Measurements from ENCODE around the gene FBXL20. TPM values are rescaled to one million over a fixed set of nuclear protein-coding genes. Genes with fewer than 3 reads are reported as not detected.

Gene FBXL20
- total and polyA plus RNA-seq, 2 of the 8 experiments (the other 6 are each of a cell fraction or from before 2014, with no cell fraction given): 5.5 to 11.0 TPM

- POLR2A ChIA-PET (ENCODE audit: partially characterized antibody): interaction anchor here (0.6 to 3.9 kb wide), 13 partner anchors 8 to 71 kb away, joined by 3 to 29 read pairs (median 5); partner anchors contain the start of genes CACNB1 and RPL19
- Histone ChIP-seq H3K36me3 (ENCODE audit: control insufficient read depth in 2 of 4, insufficient read depth in 4 of 4, low read length in 3 of 4) (no peaks in the 10 kb centered on the region), H3K23me2 (ENCODE audit: low read depth, low read length) (peaks cover 4% of the 10 kb centered on the region; the same call in 1 of the 2 replicates), H4K8ac (ENCODE audit: extremely low read depth, insufficient read depth, low read length) (peak overlapping the region; percentile 45; the same call in 1 of the 2 replicates), H4K91ac (replicated peaks; ENCODE audit: insufficient read length, low read length) (no peak overlapping the region), H3K23ac (ENCODE audit: insufficient read length) (no peak overlapping the region), H3K9me3 (ENCODE audit: insufficient read depth in 2 of 2, low read depth in 1 of 2, low read length in 1 of 2) (no peaks in the 10 kb centered on the region), H3K4me3 (ENCODE audit: extremely low read depth in 1 of 4, insufficient read depth in 2 of 4, low read depth in 3 of 4, low read length in 4 of 4) (no peak overlapping the region), H3K4me1 (replicated peaks in 1 of 4; ENCODE audit: control insufficient read depth in 3 of 4, insufficient read depth in 4 of 4, low read length in 3 of 4) (peaks cover 0 to 14% (median 10%) of the 10 kb centered on the region in 4 experiments; a peak in 6 of 7 replicates), H4K5ac (ENCODE audit: insufficient read length, low read depth, low read length) (no peak overlapping the region), H3K14ac (ENCODE audit: insufficient read length) (no peak overlapping the region), H2BK15ac (ENCODE audit: low read length) (no peak overlapping the region), H3K18ac (ENCODE audit: extremely low read depth, low read length) (no peak overlapping the region), H3K27me3 (replicated peaks in 1 of 4; ENCODE audit: control insufficient read depth in 3 of 4, extremely low read depth in 1 of 4, insufficient read depth in 3 of 4, low read length in 3 of 4) (no peaks in the 10 kb centered on the region), H3K4me2 (ENCODE audit: insufficient read depth in 1 of 2, low read depth in 2 of 2, low read length in 2 of 2) (peak overlapping the region in 1 of 2 experiments; percentile 47; a peak in 2 of 4 replicates), H4K20me1 (replicated peaks in 1 of 2; ENCODE audit: control insufficient read depth in 1 of 2, insufficient read depth in 2 of 2, low read length in 2 of 2) (no peaks in the 10 kb centered on the region), H2AFZ (ENCODE audit: low read length) (peak overlapping the region; percentile 34; the same call in 1 of the 2 replicates), H2BK5ac (ENCODE audit: low read depth, low read length) (no peak overlapping the region), H3K27ac (ENCODE audit: low read depth, low read length) (no peak overlapping the region), H2AK5ac (ENCODE audit: low read depth, low read length) (no peak overlapping the region), H3K4ac (replicated peaks; ENCODE audit: insufficient read length, low read depth, low read length) (no peak overlapping the region), H2BK120ac (replicated peaks; ENCODE audit: low read depth, low read length) (no peak overlapping the region), H3K79me2 (ENCODE audit: control insufficient read depth in 1 of 2, insufficient read depth in 2 of 2, low read length in 2 of 2) (no peaks in the 10 kb centered on the region), H3K79me1 (ENCODE audit: low read depth, low read length) (no peaks in the 10 kb centered on the region), H3K56ac (replicated peaks; ENCODE audit: insufficient read length, low read depth, low read length) (no peak overlapping the region), H3K9ac (replicated peaks in 1 of 4; ENCODE audit: extremely low read depth in 1 of 4, low read depth in 3 of 4, low read length in 3 of 4) (no peak overlapping the region), H2BK20ac (ENCODE audit: low read length) (0 out of 2 replicates have a peak overlapping the region, but pooled peaks have one; percentile 13), H2BK12ac (ENCODE audit: low read depth, low read length) (no peak overlapping the region)
- CTCF ChIA-PET (ENCODE audit: partially characterized antibody): interaction anchor here (0.6 to 21.2 kb wide), 51 partner anchors 8 to 722 kb away, joined by 3 to 982 read pairs (median 4); partner anchors contain the start of genes ARL5C, PLXDC1, RPL19 and RPL23
- peak; percentile 49 to 84 for DNase-seq (ENCODE audit: low read depth in 1 of 2, low spot score in 2 of 2)
- 48% methylated on average over 17 of the region's 18 CpGs; no CpG with 5 or more reads in 1 of the 2 experiments for WGBS, 2 experiments (ENCODE audit: extremely low coverage in 1 of 2, insufficient coverage in 1 of 2, insufficient read length in 1 of 2, insufficient replicate concordance in 2 of 2, low coverage in 1 of 2, low lambda C conversion rate in 2 of 2, missing lambda C conversion rate in 1 of 2)
- FAIRE-seq: peak; percentile 99
- TF ChIP-seq SIN3A (conservative IDR thresholded peaks at IDR 0.05 in 1 of 2, IDR thresholded peaks at IDR 0.05 in 1 of 2; ENCODE audit: low read depth in 1 of 2, low read length in 2 of 2): peak in 1 of 2 experiments; percentile 84; a peak in 2 of 4 replicates
- peak; percentile 45; a peak in 3 of 4 replicates for TF ChIP-seq RAD21 (IDR thresholded peaks at IDR 0.05 in 1 of 2, conservative IDR thresholded peaks at IDR 0.05 in 1 of 2; ENCODE audit: low read depth in 2 of 2, low read length in 2 of 2)
- TF ChIP-seq, protein P1, sequence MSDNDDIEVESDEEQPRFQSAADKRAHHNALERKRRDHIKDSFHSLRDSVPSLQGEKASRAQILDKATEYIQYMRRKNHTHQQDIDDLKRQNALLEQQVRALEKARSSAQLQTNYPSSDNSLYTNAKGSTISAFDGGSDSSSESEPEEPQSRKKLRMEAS (IDR thresholded peaks at IDR 0.05): 0 out of 2 replicates have a peak, but pooled peaks have one; percentile 9
- TF ChIP-seq CTBP2 (IDR thresholded peaks at IDR 0.05; ENCODE audit: borderline replicate concordance, insufficient read depth, insufficient read length, low read length): no peak
- no peak for TF ChIP-seq EP300 (IDR thresholded peaks at IDR 0.05; ENCODE audit: borderline replicate concordance in 1 of 2, low read depth in 2 of 2, low read length in 2 of 2)
- TF ChIP-seq YY1 (IDR thresholded peaks at IDR 0.05; ENCODE audit: low read depth, low read length): peak; percentile 64
- TF ChIP-seq CREB1 (IDR thresholded peaks at IDR 0.05): peak; percentile 59
- peak; percentile 43 for TF ChIP-seq ASH2L (IDR thresholded peaks at IDR 0.05; ENCODE audit: low read length)
Observed at GRCh38 chr17:39235555-39236449, 165.6 kb downstream of the FBXL20 start.

Data from H1 (cell line).